ENCODE data around the gene CCDC78.

CCDC78 gene

DNA sequence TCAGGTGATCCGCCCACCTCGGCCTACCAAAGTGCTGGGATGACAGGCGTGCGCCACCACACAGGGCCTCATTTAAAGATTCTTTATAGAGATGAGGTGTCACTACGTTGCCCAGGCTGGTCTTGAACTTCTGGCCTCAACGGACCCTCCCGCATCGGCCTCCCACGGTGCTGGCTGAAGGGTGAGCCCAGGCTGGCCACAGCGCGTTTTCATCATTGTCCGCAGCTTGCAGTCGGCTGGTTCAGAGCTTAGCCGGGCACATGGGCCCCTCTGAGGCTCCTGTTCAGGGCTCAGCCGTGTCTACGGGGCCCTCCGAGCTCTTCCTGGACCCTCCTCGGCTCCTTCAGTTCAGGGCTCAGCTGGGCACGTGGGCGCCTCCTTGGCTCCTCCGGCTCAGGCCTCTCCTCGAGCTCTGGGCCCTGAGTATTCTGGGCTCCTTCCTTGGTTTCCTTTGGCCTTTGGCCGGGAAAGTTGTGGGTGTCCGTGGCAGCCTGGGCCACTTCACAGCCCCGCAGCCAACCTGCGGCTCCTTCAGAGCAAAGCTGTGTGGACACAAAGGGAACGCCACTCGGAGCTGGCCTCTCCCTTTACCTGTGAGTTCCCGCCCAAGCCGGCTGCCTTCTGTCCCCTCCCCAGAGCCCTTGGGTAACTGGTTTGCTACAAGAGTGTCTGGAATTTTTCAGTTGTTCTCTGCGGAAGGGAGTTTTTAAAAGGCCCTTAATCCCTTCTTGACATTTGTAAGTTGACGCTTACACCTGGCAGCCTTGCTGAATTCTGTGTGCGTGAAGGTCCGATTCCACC, 33.1 kb upstream of the CCDC78 start:
- TF ChIP-seq POLR2AphosphoS5 (IDR thresholded peaks at IDR 0.05; ENCODE audit: low read depth, low read length) (no peak), TAF1 (IDR thresholded peaks at IDR 0.05; ENCODE audit: borderline replicate concordance, insufficient read depth, low read length) (no peak), FOXP2 (optimal IDR thresholded peaks at IDR 0.05; ENCODE audit: borderline replicate concordance, extremely low read depth, extremely low read length, insufficient read depth) (no peak), SIN3A (IDR thresholded peaks at IDR 0.05; ENCODE audit: borderline replicate concordance, insufficient read depth, low read length) (no peak)
- TF ChIP-seq, protein P1, sequence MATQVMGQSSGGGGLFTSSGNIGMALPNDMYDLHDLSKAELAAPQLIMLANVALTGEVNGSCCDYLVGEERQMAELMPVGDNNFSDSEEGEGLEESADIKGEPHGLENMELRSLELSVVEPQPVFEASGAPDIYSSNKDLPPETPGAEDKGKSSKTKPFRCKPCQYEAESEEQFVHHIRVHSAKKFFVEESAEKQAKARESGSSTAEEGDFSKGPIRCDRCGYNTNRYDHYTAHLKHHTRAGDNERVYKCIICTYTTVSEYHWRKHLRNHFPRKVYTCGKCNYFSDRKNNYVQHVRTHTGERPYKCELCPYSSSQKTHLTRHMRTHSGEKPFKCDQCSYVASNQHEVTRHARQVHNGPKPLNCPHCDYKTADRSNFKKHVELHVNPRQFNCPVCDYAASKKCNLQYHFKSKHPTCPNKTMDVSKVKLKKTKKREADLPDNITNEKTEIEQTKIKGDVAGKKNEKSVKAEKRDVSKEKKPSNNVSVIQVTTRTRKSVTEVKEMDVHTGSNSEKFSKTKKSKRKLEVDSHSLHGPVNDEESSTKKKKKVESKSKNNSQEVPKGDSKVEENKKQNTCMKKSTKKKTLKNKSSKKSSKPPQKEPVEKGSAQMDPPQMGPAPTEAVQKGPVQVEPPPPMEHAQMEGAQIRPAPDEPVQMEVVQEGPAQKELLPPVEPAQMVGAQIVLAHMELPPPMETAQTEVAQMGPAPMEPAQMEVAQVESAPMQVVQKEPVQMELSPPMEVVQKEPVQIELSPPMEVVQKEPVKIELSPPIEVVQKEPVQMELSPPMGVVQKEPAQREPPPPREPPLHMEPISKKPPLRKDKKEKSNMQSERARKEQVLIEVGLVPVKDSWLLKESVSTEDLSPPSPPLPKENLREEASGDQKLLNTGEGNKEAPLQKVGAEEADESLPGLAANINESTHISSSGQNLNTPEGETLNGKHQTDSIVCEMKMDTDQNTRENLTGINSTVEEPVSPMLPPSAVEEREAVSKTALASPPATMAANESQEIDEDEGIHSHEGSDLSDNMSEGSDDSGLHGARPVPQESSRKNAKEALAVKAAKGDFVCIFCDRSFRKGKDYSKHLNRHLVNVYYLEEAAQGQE (IDR thresholded peaks at IDR 0.05; ENCODE audit: insufficient read depth in 1 of 2, low read depth in 2 of 2, low read length in 2 of 2): no peak

DNA sequence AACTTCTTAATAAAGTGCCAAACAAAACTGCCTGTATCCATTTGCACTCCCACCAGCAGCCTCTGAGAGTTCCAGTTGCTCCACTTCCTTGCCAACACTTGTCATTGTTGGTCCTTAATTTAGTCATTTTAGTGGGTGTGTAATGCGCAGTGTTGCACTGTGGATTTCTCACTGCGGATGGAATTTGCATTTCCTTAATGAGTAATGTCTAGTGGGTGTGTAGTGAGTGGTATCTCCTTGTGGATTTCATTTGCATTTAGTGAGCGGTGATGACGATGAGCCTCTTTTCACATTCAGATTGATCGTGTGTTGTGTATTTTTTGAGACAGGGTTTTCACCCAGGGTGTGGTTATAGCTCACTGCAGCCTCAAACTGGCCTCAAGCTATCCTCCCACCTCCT, 30.2 kb upstream of the CCDC78 start:
- TF ChIP-seq, protein P1 (IDR thresholded peaks at IDR 0.05; ENCODE audit: insufficient read depth in 1 of 2, low read depth in 2 of 2, low read length in 2 of 2): no peak
- TF ChIP-seq TAF1 (IDR thresholded peaks at IDR 0.05; ENCODE audit: borderline replicate concordance, insufficient read depth, low read length) (no peak), SIN3A (IDR thresholded peaks at IDR 0.05; ENCODE audit: borderline replicate concordance, insufficient read depth, low read length) (no peak), FOXP2 (optimal IDR thresholded peaks at IDR 0.05; ENCODE audit: borderline replicate concordance, extremely low read depth, extremely low read length, insufficient read depth) (no peak), POLR2AphosphoS5 (IDR thresholded peaks at IDR 0.05; ENCODE audit: low read depth, low read length) (no peak)

- no peak for TF ChIP-seq SIN3A (IDR thresholded peaks at IDR 0.05; ENCODE audit: borderline replicate concordance, insufficient read depth, low read length)
- TF ChIP-seq TAF1 (IDR thresholded peaks at IDR 0.05; ENCODE audit: borderline replicate concordance, insufficient read depth, low read length): no peak
- TF ChIP-seq FOXP2 (optimal IDR thresholded peaks at IDR 0.05; ENCODE audit: borderline replicate concordance, extremely low read depth, extremely low read length, insufficient read depth): no peak
- no peak for TF ChIP-seq POLR2AphosphoS5 (IDR thresholded peaks at IDR 0.05; ENCODE audit: low read depth, low read length)
- TF ChIP-seq, protein P1 (IDR thresholded peaks at IDR 0.05; ENCODE audit: insufficient read depth in 1 of 2, low read depth in 2 of 2, low read length in 2 of 2): no peak
Measured at GRCh38 chr16:754656-755055, 28.4 kb upstream of the CCDC78 start.

GRCh38 chr16:752007-752312, 25.7 kb upstream of the CCDC78 start:
- TF ChIP-seq, protein P1 (IDR thresholded peaks at IDR 0.05; ENCODE audit: insufficient read depth in 1 of 2, low read depth in 2 of 2, low read length in 2 of 2): no peak
- TF ChIP-seq FOXP2 (optimal IDR thresholded peaks at IDR 0.05; ENCODE audit: borderline replicate concordance, extremely low read depth, extremely low read length, insufficient read depth) (no peak), POLR2AphosphoS5 (IDR thresholded peaks at IDR 0.05; ENCODE audit: low read depth, low read length) (no peak), SIN3A (IDR thresholded peaks at IDR 0.05; ENCODE audit: borderline replicate concordance, insufficient read depth, low read length) (no peak), TAF1 (IDR thresholded peaks at IDR 0.05; ENCODE audit: borderline replicate concordance, insufficient read depth, low read length) (no peak)
